Measurements from ENCODE around the gene FRY.

GRCh38 chr13:32199168-32199567, 167.6 kb downstream of the FRY start:
- no peak for TF ChIP-seq FOXA1 (IDR thresholded peaks at IDR 0.05)
- no peak for TF ChIP-seq ELF4 (IDR thresholded peaks at IDR 0.05)
